ENCODE data around the gene BAD.

DNA sequence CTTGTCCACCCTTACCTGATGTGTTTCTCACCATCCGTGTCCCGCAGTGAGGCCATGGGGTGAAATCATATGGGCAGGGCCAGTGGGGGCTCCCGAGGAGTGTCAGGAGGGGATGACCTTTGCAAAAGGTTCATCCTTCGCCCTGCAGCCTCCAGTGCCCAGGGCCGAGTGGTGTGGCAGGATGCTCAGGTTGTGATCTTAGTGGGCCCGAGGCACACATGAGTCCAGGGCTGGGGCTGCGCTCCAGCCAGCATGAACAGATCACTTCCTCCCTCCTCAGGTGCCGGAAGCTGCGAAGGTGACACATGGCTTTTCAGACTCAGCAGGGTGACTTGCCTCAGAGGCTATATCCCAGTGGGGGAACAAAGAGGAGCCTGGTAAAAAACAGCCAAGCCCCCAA is 46.4 kb downstream of the BAD start:
- TF ChIP-seq, protein P1, sequence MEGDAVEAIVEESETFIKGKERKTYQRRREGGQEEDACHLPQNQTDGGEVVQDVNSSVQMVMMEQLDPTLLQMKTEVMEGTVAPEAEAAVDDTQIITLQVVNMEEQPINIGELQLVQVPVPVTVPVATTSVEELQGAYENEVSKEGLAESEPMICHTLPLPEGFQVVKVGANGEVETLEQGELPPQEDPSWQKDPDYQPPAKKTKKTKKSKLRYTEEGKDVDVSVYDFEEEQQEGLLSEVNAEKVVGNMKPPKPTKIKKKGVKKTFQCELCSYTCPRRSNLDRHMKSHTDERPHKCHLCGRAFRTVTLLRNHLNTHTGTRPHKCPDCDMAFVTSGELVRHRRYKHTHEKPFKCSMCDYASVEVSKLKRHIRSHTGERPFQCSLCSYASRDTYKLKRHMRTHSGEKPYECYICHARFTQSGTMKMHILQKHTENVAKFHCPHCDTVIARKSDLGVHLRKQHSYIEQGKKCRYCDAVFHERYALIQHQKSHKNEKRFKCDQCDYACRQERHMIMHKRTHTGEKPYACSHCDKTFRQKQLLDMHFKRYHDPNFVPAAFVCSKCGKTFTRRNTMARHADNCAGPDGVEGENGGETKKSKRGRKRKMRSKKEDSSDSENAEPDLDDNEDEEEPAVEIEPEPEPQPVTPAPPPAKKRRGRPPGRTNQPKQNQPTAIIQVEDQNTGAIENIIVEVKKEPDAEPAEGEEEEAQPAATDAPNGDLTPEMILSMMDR (conservative IDR thresholded peaks at IDR 0.05): no peak
- no peak for TF ChIP-seq ZFX (IDR thresholded peaks at IDR 0.05)
